ENCODE results near the gene CHST11. TPM values are rescaled to one million over a fixed set of nuclear protein-coding genes. Genes with fewer than 3 reads are reported as not detected.

The CHST11 gene
- total RNA-seq, 2 donors from 2014 or later, result 7.8 to 11.9 TPM

DNA sequence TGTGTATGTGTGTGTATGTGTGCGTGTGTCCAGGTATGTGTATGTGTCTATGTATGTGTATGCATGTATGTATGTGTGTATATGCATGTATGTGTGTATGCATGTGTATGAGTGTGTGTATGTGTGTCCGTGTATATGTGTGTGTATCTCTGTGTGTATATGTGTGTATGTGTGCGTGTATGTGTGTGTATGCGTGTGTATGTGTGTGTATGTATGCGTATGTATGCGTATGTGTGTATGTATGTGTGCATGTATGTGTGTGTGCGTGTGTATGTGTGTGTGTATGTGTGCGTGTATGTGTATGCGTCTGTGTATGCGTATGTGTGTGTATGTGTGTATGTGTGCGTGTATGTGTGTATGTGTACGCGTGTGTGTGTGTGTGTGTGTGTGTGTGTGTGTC, 31.6 kb downstream of the CHST11 start:
- H3K36me3 ChIP-seq, result no peaks in the 10 kb centered on the region
- H3K27ac ChIP-seq, result no peak overlapping the region
- peaks cover 0 to 28% of the 10 kb centered on the region in 2 donors for H3K4me1 ChIP-seq

DNA sequence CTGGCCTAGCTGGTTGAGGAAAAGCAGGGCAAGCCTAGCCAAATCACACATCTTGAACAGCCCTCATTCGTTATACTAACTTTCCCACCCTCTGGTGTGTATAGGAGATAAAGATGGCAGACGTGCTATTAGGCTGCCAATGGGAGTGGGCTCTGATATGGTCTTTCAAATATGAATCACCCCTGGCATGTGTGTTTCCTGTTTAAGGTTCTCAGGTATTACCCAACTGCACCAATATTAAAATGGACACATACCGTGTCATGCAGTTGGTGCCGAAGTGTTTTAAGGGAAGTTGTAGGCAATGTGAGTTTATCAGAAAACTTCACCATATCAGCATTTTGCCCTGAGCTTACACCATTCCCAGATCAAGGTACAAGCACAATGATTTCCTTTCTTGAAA, 33.4 kb downstream of the CHST11 start:
- Histone ChIP-seq H3K9me3 (no peaks in the 10 kb centered on the region), H3K4me3 (no peak overlapping the region), H3K36me3 (no peaks in the 10 kb centered on the region), H3K4me1 (peaks cover 0 to 39% of the 10 kb centered on the region in 2 donors), H3K27me3 (no peaks in the 10 kb centered on the region), H3K27ac (no peak overlapping the region)
- TF ChIP-seq, protein P1, sequence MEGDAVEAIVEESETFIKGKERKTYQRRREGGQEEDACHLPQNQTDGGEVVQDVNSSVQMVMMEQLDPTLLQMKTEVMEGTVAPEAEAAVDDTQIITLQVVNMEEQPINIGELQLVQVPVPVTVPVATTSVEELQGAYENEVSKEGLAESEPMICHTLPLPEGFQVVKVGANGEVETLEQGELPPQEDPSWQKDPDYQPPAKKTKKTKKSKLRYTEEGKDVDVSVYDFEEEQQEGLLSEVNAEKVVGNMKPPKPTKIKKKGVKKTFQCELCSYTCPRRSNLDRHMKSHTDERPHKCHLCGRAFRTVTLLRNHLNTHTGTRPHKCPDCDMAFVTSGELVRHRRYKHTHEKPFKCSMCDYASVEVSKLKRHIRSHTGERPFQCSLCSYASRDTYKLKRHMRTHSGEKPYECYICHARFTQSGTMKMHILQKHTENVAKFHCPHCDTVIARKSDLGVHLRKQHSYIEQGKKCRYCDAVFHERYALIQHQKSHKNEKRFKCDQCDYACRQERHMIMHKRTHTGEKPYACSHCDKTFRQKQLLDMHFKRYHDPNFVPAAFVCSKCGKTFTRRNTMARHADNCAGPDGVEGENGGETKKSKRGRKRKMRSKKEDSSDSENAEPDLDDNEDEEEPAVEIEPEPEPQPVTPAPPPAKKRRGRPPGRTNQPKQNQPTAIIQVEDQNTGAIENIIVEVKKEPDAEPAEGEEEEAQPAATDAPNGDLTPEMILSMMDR (IDR thresholded peaks at IDR 0.05), result no peak
- DNase-seq (ENCODE audit: low spot score), result no peak

More for the DNA sequence above, 31.6 kb downstream of the CHST11 start:
- H3K27me3 ChIP-seq, result no peaks in the 10 kb centered on the region
- DNase-seq (ENCODE audit: low spot score), result no peak
- TF ChIP-seq, protein P1 (IDR thresholded peaks at IDR 0.05), result no peak
- no peaks in the 10 kb centered on the region for H3K9me3 ChIP-seq
- no peak overlapping the region for H3K4me3 ChIP-seq

DNA sequence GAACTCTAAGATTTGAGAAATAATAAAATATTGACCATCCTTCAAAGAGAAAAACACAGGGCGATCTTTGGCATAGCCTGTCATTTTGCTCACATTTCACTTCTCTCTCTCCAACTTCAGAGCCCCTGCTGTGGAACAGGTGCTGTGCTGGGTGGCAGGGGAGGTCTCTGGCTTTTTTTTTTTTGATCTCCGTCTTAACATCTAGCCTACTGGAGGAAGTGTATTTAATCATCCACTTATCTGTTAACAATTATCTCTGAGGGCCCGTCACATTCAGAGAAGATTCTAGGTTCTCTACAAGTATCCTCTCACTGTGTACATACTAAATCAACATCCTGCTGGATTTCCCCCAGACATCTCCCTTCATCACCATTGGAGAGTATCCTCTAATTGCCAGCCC, 34.1 kb downstream of the CHST11 start:
- Histone ChIP-seq H3K27ac (no peak overlapping the region), H3K36me3 (no peaks in the 10 kb centered on the region), H3K27me3 (no peaks in the 10 kb centered on the region), H3K4me1 (peaks cover 0 to 39% of the 10 kb centered on the region in 2 donors), H3K9me3 (no peaks in the 10 kb centered on the region), H3K4me3 (no peak overlapping the region)
- TF ChIP-seq, protein P1 (IDR thresholded peaks at IDR 0.05), result no peak
- no peak for DNase-seq (ENCODE audit: low spot score)

DNA sequence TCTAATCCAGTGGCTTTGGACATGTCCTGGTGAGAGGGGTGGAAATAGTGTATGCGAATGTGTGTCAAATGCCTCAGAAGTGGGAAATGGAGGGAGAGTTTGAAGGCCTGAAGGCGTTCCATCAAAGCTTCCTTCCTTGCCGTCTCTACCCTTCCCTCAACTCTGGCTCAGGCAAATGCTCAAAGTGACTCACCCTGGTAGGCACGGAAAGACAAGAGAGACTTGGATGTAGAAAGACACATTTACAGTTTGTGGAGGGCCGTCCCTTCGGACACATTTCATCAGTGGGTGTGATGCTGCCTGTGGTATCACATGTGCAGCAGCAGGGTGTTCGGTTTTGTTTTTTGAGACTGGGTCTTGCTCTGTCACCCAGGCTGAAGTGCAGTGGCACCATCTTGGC, 36.7 kb downstream of the CHST11 start:
- Histone ChIP-seq H3K9me3 (no peaks in the 10 kb centered on the region), H3K4me1 (peaks cover 0 to 32% of the 10 kb centered on the region in 2 donors), H3K4me3 (no peak overlapping the region), H3K36me3 (no peaks in the 10 kb centered on the region), H3K27me3 (no peaks in the 10 kb centered on the region), H3K27ac (no peak overlapping the region)
- DNase-seq (ENCODE audit: low spot score), result no peak
- TF ChIP-seq, protein P1 (IDR thresholded peaks at IDR 0.05), result no peak

DNA sequence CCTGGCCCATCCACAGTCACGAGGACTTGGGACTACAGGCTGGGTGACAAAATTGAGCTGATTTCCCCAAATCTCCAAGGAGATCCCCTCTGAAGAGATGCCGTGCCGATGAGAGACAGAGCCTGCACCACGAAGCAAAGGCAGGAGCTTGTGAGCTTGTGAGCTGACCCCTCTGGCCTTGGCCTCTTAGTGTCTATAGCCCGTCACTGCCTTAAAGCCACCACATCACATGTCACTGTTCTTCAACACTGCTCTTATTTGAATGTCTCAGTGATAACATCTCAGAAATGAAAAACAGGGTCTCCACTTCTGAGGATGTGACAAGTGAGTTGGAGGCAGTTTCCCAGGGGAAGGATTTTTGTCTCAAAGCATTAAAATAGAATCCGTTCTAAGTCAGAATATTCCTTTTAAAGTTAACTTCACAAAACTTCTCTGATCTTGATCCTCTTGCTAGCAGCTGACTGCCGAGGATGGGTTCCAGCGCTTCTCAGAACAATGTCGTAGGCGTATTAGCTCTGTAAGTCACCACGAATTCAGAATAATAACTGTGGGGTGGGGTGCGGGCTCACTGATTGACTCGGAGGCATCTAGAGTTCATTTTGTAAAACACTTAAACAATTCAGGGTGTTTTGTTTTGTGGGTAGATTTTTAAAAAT, 37.5 kb downstream of the CHST11 start:
- no peaks in the 10 kb centered on the region for H3K27me3 ChIP-seq
- DNase-seq (ENCODE audit: low spot score), result no peak

More for the DNA sequence above, 37.5 kb downstream of the CHST11 start:
- Histone ChIP-seq H3K9me3 (no peaks in the 10 kb centered on the region), H3K27ac (peak overlapping the region; percentile 10 to 40), H3K36me3 (no peaks in the 10 kb centered on the region), H3K4me1 (peaks cover 0 to 32% of the 10 kb centered on the region in 2 donors), H3K4me3 (no peak overlapping the region)
- TF ChIP-seq, protein P1 (IDR thresholded peaks at IDR 0.05), result no peak

All from right atrium auricular region (tissue), 2 donors.